Fibroblast of pulmonary artery (primary cell): ENCODE results near the gene DHX32.

Experiments used
- DNase-seq: peaks from one replicate; pipeline ENCODE4 v3.0.0-alpha.2; 2010; ENCODE audit warnings: low read depth
- H3K4me3 ChIP-seq: replicated peaks from 2 replicates; pipeline ENCODE4 v1.5.1; 2011; ENCODE audit warnings: low read depth, mild to moderate bottlenecking, control low read depth, low read length, moderate library complexity
- CTCF ChIP-seq: IDR thresholded peaks from 2 replicates; pipeline ENCODE4 v1.5.1; 2011; ENCODE audit warnings: mild to moderate bottlenecking, control low read depth, low read length, inconsistent platforms; ENCODE audit errors: missing control alignments

Gene DHX32

DNA sequence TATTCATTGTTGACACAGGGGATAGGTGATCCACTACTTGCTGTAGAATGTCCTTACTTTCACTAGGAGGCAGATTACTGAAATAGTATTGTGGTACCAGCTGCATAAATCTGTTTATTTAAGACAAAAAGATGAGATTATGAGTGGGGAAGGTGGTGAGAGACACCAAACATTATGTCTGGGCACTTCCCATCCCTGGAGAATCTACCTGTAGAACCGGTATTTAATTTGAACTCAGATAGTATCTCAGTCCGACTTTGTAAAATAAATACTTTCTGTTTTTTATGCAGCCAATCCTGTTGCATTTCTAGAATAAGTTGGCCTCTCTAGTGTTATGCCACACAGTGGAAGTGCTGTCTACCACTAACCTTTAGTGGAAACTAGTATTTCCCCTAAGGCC is 44.3 kb downstream of the DHX32 start:
- no peak for TF ChIP-seq CTCF
- H3K4me3 ChIP-seq = no peak overlapping the region
- DNase-seq = no peak

DNA sequence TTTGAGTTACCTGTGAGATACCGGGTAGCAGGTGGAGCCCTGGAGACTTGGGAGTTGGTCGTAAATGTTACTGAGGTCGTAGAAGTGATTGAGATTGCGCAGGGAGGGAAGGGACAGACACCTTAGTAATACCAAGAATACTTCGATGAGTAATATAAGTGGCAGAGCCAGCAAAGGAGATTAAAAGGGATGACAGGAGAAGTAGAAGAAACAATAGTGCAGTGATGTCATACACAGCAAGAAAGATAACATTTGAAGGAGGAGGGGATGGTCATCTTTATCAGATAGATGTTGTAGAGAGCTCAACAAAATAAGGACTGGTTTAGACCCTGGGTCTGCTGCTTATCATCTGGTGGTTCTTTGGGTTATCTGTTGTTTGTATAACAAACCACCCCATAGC is 52.8 kb downstream of the DHX32 start:
- no peak for TF ChIP-seq CTCF
- DNase-seq = no peak
- no peak overlapping the region for H3K4me3 ChIP-seq

- no peak for TF ChIP-seq CTCF
- no peak for DNase-seq
- H3K4me3 ChIP-seq = no peak overlapping the region
Measured at GRCh38 chr10:125827133-125827532, 54.0 kb downstream of the DHX32 start.

- H3K4me3 ChIP-seq = peak overlapping the region; percentile 88
- peak; percentile 8 for DNase-seq
- TF ChIP-seq CTCF = no peak
Measured at GRCh38 chr10:125824736-125825135, 56.4 kb downstream of the DHX32 start.

- no peak for TF ChIP-seq CTCF
- H3K4me3 ChIP-seq = peak overlapping the region; percentile 88
- DNase-seq = no peak
Measured at GRCh38 chr10:125823663-125824251, 57.3 kb downstream of the DHX32 start.

- H3K4me3 ChIP-seq = peak within 1 kb of the TSS; percentile 88
- no peak for TF ChIP-seq CTCF
- DNase-seq = peak; percentile 92
Measured at GRCh38 chr10:125822878-125823662, 58.0 kb downstream of the DHX32 start, which contains the start of the genes BCCIP and UROS. Gene BCCIP (plus strand): TSS chr10:125823546. CDS start chr10:125823558, 12 bp downstream. Gene UROS (minus strand): TSS chr10:125823258. CDS start chr10:125816499, 6,759 bp downstream.

GRCh38 chr10:125820701-125821100 is 60.4 kb downstream of the DHX32 start:
- no peak for TF ChIP-seq CTCF
- no peak overlapping the region for H3K4me3 ChIP-seq
- DNase-seq = no peak
